ENCODE measurements around the gene SRSF8.

SRSF8 gene

GRCh38 chr11:95070471-95070870 lies 3.8 kb downstream of the SRSF8 start:
- DNase-seq = no peak

GRCh38 chr11:95072948-95073347 lies 6.2 kb downstream of the SRSF8 start:
- no peak for DNase-seq

- DNase-seq = no peak
Observed at GRCh38 chr11:95074792-95075563, 8.3 kb downstream of the SRSF8 start.

- DNase-seq = no peak
Observed at GRCh38 chr11:95076416-95076815, 9.7 kb downstream of the SRSF8 start.

- no peak for DNase-seq
Observed at GRCh38 chr11:95076981-95077380, 10.3 kb downstream of the SRSF8 start.

- DNase-seq = no peak
Observed at GRCh38 chr11:95078526-95078925, 11.8 kb downstream of the SRSF8 start.

GRCh38 chr11:95081010-95081409 lies 14.3 kb downstream of the SRSF8 start:
- DNase-seq = no peak

- no peak for DNase-seq
Observed at GRCh38 chr11:95081412-95081811, 14.7 kb downstream of the SRSF8 start.

- DNase-seq = no peak
Observed at GRCh38 chr11:95082576-95083001, 15.9 kb downstream of the SRSF8 start.

GRCh38 chr11:95084509-95084908 lies 17.8 kb downstream of the SRSF8 start:
- DNase-seq = no peak

GRCh38 chr11:95085117-95085816 lies 18.5 kb downstream of the SRSF8 start:
- DNase-seq = no peak

GRCh38 chr11:95086151-95086550 lies 19.4 kb downstream of the SRSF8 start:
- DNase-seq = no peak

- no peak for DNase-seq
Observed at GRCh38 chr11:95086836-95087570, 20.3 kb downstream of the SRSF8 start.

- DNase-seq = peak in 1 of 4 experiments; percentile 76
Observed at GRCh38 chr11:95088946-95089619, 22.4 kb downstream of the SRSF8 start.

GRCh38 chr11:95089620-95090542 lies 23.2 kb downstream of the SRSF8 start, which contains the start of gene ENDOD1:
Gene ENDOD1 (plus strand): TSS chr11:95089846. CDS start chr11:95089928, 82 bp downstream.
- DNase-seq = peak; percentile 60 to 85 (median 78)

GRCh38 chr11:95091663-95092180 lies 25.0 kb downstream of the SRSF8 start:
- DNase-seq = no peak

- DNase-seq = no peak
Observed at GRCh38 chr11:95092549-95093324, 26.0 kb downstream of the SRSF8 start.

- DNase-seq = no peak
Observed at GRCh38 chr11:95093548-95093947, 26.8 kb downstream of the SRSF8 start.

- no peak for DNase-seq
Observed at GRCh38 chr11:95095858-95096587, 29.3 kb downstream of the SRSF8 start.

- no peak for DNase-seq
Observed at GRCh38 chr11:95097209-95097608, 30.5 kb downstream of the SRSF8 start.
